ENCODE data around the gene SPATS2. TPM values are rescaled to one million over a fixed set of nuclear protein-coding genes. Genes with fewer than 3 reads are reported as not detected.
"Not testable (repeated sequence)": the region's sequence is repeated elsewhere in the genome, so short reads cannot be mapped to it uniquely, and the experiment has no call there.

SPATS2 gene
- total RNA-seq, 1 donor from 2014 or later: 69.0 TPM

DNA sequence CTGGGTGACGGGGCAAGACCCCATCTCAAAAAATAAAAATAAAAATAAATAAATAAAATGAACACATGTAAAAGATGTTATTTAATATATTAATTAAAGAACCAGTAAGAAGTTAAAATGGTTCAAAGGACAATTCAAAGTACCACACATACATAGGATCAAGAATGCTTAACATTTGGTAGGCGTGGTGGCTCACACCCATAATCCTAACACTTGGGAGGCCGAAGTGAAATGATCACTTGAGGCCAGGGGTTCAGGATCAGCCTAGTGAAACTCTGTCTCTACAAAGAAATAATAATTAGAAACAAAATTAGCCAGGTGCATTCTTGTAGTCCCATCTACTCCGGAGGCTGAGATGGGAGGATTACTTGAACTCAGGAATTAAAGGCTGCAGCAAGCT lies 53.3 kb downstream of the SPATS2 start:
- no peak for DNase-seq (ENCODE audit: low spot score in 2 of 2, unreplicated experiment in 2 of 2)
- H3K27ac Mint-ChIP-seq: no peak overlapping the region
- TF ChIP-seq CTCF (IDR thresholded peaks at IDR 0.05; ENCODE audit: unreplicated experiment): no peak
- peaks cover 8% of the 10 kb centered on the region for H3K36me3 Mint-ChIP-seq
- peaks cover 46% of the 10 kb centered on the region for H3K4me1 Mint-ChIP-seq
- no peaks in the 10 kb centered on the region for H3K27me3 Mint-ChIP-seq (ENCODE audit: low read depth)
- H3K4me3 Mint-ChIP-seq: no peak overlapping the region
- peaks cover 3% of the 10 kb centered on the region for H3K9me3 Mint-ChIP-seq

DNA sequence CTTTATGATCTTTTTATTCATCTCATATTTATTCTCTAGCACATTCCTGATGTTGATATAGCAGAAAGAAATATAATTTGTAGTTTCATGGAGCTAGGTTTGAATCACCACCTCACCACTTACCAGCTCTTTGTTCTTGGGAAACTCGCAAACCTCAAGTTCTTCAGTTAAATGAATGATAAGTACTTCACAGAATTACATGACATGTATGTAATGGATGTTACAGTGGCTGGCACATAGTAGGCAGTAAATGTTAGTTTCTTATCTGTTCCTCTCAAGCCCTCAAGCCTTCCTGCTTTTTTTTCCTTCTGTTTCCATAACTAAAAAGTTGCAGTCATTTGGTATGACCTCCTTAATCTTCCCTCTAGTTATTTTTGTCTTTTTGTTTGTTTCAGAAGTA lies 54.9 kb downstream of the SPATS2 start:
- Mint-ChIP-seq H3K27ac (peak overlapping the region; percentile 35), H3K9me3 (peaks cover 6% of the 10 kb centered on the region), H3K27me3 (ENCODE audit: low read depth) (no peaks in the 10 kb centered on the region), H3K4me1 (peaks cover 40% of the 10 kb centered on the region), H3K4me3 (no peak overlapping the region), H3K36me3 (peaks cover 20% of the 10 kb centered on the region)
- no peak for DNase-seq (ENCODE audit: low spot score in 2 of 2, unreplicated experiment in 2 of 2)
- no peak for TF ChIP-seq CTCF (IDR thresholded peaks at IDR 0.05; ENCODE audit: unreplicated experiment)

GRCh38 chr12:49428793-49429192 lies 61.5 kb downstream of the SPATS2 start:
- no peak for TF ChIP-seq CTCF (IDR thresholded peaks at IDR 0.05; ENCODE audit: unreplicated experiment)
- no peak for DNase-seq (ENCODE audit: low spot score in 2 of 2, unreplicated experiment in 2 of 2)
- Mint-ChIP-seq H3K9me3 (peaks cover 12% of the 10 kb centered on the region), H3K27ac (peak overlapping the region; percentile 28), H3K27me3 (ENCODE audit: low read depth) (no peaks in the 10 kb centered on the region), H3K4me3 (no peak overlapping the region), H3K36me3 (peaks cover 19% of the 10 kb centered on the region), H3K4me1 (peaks cover 14% of the 10 kb centered on the region)

GRCh38 chr12:49432616-49433015 lies 65.4 kb downstream of the SPATS2 start:
- no peak overlapping the region for H3K27ac Mint-ChIP-seq
- H3K9me3 Mint-ChIP-seq: peaks cover 14% of the 10 kb centered on the region
- no peak for DNase-seq (ENCODE audit: low spot score in 2 of 2, unreplicated experiment in 2 of 2)
- peaks cover 12% of the 10 kb centered on the region for H3K36me3 Mint-ChIP-seq
- no peak overlapping the region for H3K4me3 Mint-ChIP-seq
- H3K4me1 Mint-ChIP-seq: peaks cover 8% of the 10 kb centered on the region
- no peaks in the 10 kb centered on the region for H3K27me3 Mint-ChIP-seq (ENCODE audit: low read depth)
- TF ChIP-seq CTCF (IDR thresholded peaks at IDR 0.05; ENCODE audit: unreplicated experiment): no peak

- H3K4me1 Mint-ChIP-seq; H3K27ac Mint-ChIP-seq; H3K27me3 Mint-ChIP-seq (ENCODE audit: low read depth); DNase-seq (ENCODE audit: low spot score in 2 of 2, unreplicated experiment in 2 of 2); H3K4me3 Mint-ChIP-seq: not testable (repeated sequence)
- peaks cover 14% of the 10 kb centered on the region for H3K9me3 Mint-ChIP-seq
- peaks cover 16% of the 10 kb centered on the region for H3K36me3 Mint-ChIP-seq
These were observed 69.5 kb downstream of the SPATS2 start for GRCh38 chr12:49436799-49437198.

DNA sequence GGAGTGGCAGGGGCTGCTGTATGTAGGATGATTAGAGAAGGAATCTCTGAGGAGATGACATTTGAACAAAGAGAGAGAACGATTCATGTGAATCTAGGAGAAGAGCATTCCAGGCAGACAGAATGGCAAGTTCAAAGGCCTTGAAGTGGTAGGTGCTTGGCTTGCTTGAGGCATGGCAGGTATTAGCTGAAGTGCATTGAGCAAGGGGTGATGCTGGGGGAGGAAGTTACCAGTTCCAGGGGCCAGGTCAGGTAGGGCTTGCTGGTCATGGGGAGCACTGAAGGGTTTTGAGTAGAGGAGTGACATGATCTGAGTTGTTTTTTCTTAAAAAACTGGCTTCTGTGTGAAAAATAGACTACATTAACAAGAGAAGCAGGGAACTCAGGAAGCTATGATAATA lies 71.8 kb downstream of the SPATS2 start:
- no peak for TF ChIP-seq CTCF (IDR thresholded peaks at IDR 0.05; ENCODE audit: unreplicated experiment)
- no peak for DNase-seq (ENCODE audit: low spot score in 2 of 2, unreplicated experiment in 2 of 2)
- Mint-ChIP-seq H3K27me3 (ENCODE audit: low read depth) (no peaks in the 10 kb centered on the region), H3K4me1 (peaks cover 2% of the 10 kb centered on the region), H3K36me3 (peaks cover 17% of the 10 kb centered on the region), H3K9me3 (peaks cover 5% of the 10 kb centered on the region), H3K4me3 (no peak overlapping the region), H3K27ac (peak overlapping the region; percentile 17)

All from mesothelial cell of epicardium (in vitro differentiated cells).